SJCRH30 (cell line): ENCODE measurements around the gene MRPS30. TPM values are rescaled to one million over a fixed set of nuclear protein-coding genes. Genes with fewer than 3 reads are reported as not detected.
"Not testable (repeated sequence)": the region's sequence is repeated elsewhere in the genome, so short reads cannot be mapped to it uniquely, and the experiment has no call there.

ENCODE experiments used
- DNase-seq, 2 experiments: peaks; one replicate each; pipeline ENCODE4 v3.0.0-alpha.2; 2015 to 2020
- H3K27ac ChIP-seq: fragments of 250-450 bp; sonication (Bioruptor Pico); 2 replicates; pipeline ENCODE4 v1.5.1; 2020; ENCODE audit warnings: mild to moderate bottlenecking, moderate library complexity
- H3K27me3 ChIP-seq: fragments of 250-450 bp; sonication (Bioruptor Pico); 2 replicates; pipeline ENCODE4 v1.5.1; 2020; ENCODE audit warnings: mild to moderate bottlenecking, moderate library complexity
- H3K36me3 ChIP-seq: fragments of 250-450 bp; sonication (Bioruptor Pico); 2 replicates; pipeline ENCODE4 v1.5.1; 2020; ENCODE audit warnings: mild to moderate bottlenecking, moderate library complexity
- H3K4me1 ChIP-seq: fragments of 250-450 bp; sonication (Bioruptor Pico); 2 replicates; pipeline ENCODE4 v1.5.1; 2020; ENCODE audit warnings: mild to moderate bottlenecking, moderate library complexity
- H3K4me3 ChIP-seq: fragments of 250-450 bp; sonication (Bioruptor Pico); 2 replicates; pipeline ENCODE4 v1.5.1; 2020; ENCODE audit warnings: mild to moderate bottlenecking, moderate library complexity
- H3K9me3 ChIP-seq: fragments of 250-450 bp; sonication (Bioruptor Pico); replicated peaks from 2 replicates; pipeline ENCODE4 v1.5.1; 2020; ENCODE audit warnings: mild to moderate bottlenecking, moderate library complexity
- total RNA-seq: library from RNA; depleted of rRNA; stranded (reverse); fragments of >200 nt; shearing (Covaris generic); gene quantifications from 2 replicates; pipeline ENCODE4 v1.2.3, GENCODE V29; 2014; rRNA removed

MRPS30 gene
- total RNA-seq, result 92.0 and 102 TPM in 2 replicates

DNA sequence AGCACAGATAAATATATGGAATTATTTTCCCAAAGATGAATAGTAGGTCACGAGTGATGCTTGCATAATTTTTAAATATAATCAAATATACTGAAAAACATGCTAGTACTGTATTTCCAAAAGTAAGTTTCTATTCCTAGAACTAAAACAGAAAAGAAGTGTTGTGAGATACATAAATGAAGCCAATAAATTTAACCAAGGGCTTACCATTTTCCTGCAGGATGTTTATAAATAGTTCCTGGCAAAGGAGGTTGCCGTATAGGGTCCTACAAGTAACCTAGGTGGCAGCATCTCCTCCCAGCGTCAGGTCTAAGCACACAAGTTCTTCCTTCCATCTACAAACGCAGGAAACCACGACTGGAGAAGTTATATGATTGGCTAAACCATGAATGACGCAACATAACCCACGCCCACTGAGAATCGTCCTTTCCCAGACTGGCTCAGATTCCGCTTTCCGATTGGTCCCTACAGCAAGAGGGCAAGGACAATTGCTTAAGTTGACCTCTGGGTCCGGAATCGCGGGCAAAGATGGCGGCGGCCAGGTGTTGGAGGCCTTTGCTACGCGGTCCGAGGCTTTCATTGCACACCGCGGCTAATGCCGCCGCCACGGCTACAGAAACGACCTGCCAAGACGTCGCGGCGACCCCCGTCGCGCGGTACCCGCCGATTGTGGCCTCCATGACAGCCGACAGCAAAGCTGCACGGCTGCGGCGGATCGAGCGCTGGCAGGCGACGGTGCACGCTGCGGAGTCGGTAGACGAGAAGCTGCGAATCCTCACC, at the start of gene MRPS30:
Gene MRPS30 (plus strand): TSS at position 513 of the 780 bp plus-strand sequence. CDS start 16 bp downstream, at position 529.
- peak within 1 kb of the TSS; percentile 79 for H3K27ac ChIP-seq
- H3K36me3 ChIP-seq, result peaks cover 26% of the 10 kb centered on the region
- no peaks in the 10 kb centered on the region for H3K9me3 ChIP-seq
- H3K4me3 ChIP-seq, result peak within 1 kb of the TSS; percentile 91
- H3K27me3 ChIP-seq, result no peaks in the 10 kb centered on the region
- peak; percentile 96 to 99 for DNase-seq
- peaks cover 13% of the 10 kb centered on the region for H3K4me1 ChIP-seq

DNA sequence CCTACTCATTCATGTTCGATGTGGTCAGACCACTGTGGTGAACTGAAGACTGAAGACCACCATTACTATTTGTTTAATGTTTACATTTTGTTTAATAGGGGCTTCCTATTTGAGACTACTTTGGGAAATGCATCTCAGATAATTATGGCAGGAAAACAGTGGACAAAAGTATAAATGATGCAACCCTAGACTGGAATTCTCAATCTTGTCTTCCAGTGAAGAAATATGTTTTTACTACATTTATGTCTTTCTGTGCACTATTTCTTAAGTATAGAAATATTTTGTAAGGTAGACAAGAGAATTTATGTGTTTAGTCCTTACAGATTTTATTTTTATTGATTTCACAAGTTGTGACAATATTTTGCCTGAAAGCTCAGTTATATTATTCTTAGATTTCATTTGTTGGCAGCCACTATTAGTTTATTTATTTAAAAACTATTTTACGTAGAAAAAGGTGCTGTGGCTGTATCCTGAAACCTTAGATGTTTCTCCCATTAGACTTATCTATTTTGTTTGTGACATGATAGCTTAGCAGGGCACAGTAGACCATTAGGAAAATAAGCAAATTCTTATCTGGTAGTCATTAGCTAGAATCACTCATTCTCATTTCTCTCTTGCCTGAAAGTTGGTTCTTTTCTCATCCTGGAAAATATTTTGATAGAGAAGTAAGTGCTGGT, 39.4 kb upstream of the MRPS30 start:
- H3K27me3 ChIP-seq, result 0 out of 2 replicates have a peak, but pooled peaks cover 3% of the 10 kb centered on the region
- no peaks in the 10 kb centered on the region for H3K4me1 ChIP-seq
- H3K4me3 ChIP-seq, result no peak overlapping the region
- no peak for DNase-seq
- no peaks in the 10 kb centered on the region for H3K9me3 ChIP-seq
- no peaks in the 10 kb centered on the region for H3K36me3 ChIP-seq
- H3K27ac ChIP-seq, result no peak overlapping the region

DNA sequence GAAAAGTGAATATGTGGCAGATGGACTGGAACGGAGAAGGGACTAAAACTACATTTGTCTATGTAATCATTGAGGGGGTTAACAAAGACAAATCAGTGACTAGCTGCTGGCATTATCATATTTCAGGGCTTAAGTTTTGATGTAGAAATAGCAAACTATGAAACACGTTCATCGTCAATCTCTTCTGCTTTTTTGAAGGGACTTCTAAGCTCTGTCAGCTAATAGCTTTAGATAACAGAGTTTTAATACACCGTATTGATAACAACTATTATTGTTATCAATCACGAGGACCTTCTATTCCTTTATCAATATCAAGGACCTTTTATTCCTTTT, 38.9 kb upstream of the MRPS30 start:
- Histone ChIP-seq H3K4me1 (no peaks in the 10 kb centered on the region), H3K4me3 (no peak overlapping the region), H3K27ac (no peak overlapping the region), H3K9me3 (no peaks in the 10 kb centered on the region), H3K36me3 (no peaks in the 10 kb centered on the region), H3K27me3 (0 out of 2 replicates have a peak, but pooled peaks cover 3% of the 10 kb centered on the region)
- DNase-seq, result no peak

DNA sequence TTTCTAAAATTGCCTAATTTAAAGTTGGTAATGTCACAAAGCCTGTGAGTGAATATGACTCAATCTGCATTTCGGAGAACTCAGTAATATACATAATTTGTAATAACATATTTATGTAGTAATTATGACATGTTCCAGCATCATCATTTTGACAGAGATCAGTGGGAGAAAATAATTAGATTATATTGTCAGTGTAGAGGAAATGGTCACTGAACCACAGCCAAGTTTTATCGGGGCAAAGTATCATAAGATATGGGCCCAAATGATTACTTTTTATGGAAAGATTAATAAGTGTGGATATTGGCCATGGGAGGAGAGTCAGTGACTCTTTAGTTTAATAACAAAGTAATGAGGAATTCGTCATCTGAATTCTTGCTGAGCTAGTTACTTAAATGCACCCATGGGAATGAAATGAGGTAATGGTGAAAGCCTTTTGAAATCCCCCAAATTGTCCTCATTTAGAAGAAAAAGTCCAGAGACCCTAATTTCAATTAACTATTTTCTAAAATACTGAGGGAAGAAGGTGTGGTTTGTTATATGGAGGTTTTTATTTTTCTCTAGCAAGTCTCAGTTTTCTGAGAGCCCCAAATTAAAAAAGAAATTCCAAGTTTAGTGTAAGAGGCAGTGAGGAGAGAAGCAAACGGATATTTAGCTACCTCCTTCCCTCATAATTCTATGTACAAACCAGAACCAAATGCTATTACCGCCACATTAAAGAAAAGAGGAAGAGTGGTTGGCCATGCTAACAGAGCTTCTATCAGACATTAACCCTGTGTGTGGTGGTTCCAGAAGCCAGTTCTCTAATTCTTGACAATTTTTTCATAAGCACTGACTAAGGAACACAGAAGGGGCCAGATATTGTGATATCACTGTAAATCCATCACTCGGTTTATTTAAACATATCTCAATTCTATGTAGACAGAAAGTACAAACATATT, 37.7 kb upstream of the MRPS30 start:
- DNase-seq, result no peak
- H3K27me3 ChIP-seq, result 0 out of 2 replicates have a peak, but pooled peaks cover 3% of the 10 kb centered on the region

DNA sequence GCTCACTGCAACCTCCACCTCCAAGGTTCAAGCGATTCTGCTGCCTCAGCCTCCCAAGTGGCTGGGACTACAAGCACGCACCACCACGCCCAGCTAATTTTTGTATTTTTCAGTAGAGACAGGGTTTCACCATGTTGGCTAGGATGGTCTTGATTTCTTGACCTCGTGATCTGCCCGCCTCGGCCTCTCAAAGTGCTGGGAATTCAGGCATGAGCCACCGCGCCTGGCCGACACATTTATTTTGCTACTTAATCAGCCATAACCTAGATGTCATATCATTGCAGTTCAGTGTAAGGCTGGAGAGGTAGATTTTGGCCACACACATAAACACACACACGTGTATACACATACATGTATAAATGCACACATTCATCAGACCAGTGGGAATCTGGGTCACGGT, 36.4 kb upstream of the MRPS30 start:
- H3K27me3 ChIP-seq, DNase-seq, H3K4me3 ChIP-seq, H3K9me3 ChIP-seq, H3K4me1 ChIP-seq, H3K36me3 ChIP-seq, H3K27ac ChIP-seq: not testable (repeated sequence)

More for the DNA sequence above, 37.7 kb upstream of the MRPS30 start:
- Histone ChIP-seq H3K4me1 (no peaks in the 10 kb centered on the region), H3K4me3 (no peak overlapping the region), H3K27ac (no peak overlapping the region), H3K9me3 (no peaks in the 10 kb centered on the region), H3K36me3 (no peaks in the 10 kb centered on the region)

DNA sequence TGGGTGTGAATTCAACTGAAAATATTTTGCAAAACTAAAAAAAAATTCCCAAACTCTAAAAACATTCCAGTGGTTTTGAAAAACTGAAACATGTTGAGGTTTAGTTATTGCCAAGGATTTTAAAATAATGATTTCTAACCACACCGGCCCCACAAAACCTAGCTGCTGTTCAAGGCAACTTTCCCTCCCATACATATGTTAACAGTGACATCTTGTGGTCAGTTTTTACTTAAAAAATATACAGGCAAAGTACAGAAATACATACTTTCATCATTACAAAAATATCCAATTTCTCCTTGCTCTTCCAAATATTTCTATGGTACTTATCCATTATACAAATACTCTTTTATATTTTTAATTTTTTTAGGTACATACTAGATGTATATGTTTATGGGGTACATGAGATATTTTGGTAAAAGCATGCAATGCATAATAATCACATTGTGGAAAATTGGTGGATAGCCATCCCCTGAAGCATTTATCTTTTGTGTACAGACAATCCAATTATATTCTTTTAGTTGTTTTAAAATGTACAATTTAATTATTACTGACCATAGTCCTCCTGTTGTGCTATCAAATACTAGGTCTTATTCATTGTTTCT, 34.4 kb upstream of the MRPS30 start:
- Histone ChIP-seq H3K4me1 (no peaks in the 10 kb centered on the region), H3K36me3 (no peaks in the 10 kb centered on the region), H3K27me3 (0 out of 2 replicates have a peak, but pooled peaks cover 3% of the 10 kb centered on the region), H3K27ac (no peak overlapping the region), H3K9me3 (no peaks in the 10 kb centered on the region), H3K4me3 (no peak overlapping the region)
- DNase-seq, result peak in 1 of 2 experiments; percentile 67

DNA sequence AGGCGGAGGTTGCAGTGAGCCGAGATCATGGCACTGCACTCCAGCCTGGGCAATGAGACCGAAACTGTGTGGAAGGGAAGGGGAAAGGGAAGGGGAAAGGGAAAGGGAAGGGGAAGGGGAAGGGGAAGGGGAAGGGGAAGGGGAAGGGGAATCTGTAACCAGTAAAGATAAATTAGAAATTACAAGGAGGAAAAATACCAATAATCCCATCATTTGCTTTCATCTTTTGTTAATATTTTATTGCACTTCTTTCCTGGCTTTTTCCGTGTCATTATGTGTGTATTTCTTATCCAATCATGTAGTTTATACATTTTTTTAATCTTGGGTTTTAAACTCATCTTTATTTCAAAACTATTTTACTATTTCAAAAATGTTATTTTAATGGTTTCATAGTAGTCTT, 29.6 kb upstream of the MRPS30 start:
- Histone ChIP-seq H3K27ac (no peak overlapping the region), H3K9me3 (no peaks in the 10 kb centered on the region), H3K4me1 (no peaks in the 10 kb centered on the region), H3K4me3 (no peak overlapping the region), H3K27me3 (no peaks in the 10 kb centered on the region), H3K36me3 (no peaks in the 10 kb centered on the region)
- DNase-seq, result no peak

DNA sequence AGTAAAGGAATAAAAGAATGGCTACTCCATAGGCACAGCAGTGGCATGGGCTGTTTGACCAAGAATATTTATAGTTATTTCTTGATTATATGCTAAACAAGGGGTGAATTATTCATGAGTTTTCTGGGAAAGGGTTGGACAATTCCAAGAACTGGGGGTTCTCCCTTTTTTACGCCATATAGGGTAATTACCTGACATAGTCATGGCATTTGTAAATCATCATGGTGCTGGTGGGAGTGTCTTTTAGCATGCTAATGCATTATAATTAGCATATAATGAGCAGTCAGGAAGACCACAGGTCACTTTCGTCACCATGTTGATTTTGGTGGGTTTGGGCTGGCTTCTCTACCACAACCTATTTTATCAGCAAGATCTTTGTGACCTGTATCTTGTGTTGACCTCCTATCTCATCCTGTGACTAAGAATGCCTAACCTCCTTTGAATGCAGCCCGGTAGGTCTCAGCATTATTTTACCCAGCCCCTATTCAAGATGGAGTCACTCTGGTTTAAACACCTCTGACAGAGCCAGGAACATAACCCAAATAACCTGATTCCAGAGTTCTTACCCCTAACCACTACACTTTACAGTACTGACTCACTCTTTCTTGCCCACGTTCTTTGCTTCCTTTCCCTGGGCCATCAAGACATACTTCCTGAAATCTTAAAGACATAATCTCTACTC, 25.0 kb upstream of the MRPS30 start:
- Histone ChIP-seq H3K36me3 (no peaks in the 10 kb centered on the region), H3K4me1 (no peaks in the 10 kb centered on the region), H3K9me3 (no peaks in the 10 kb centered on the region), H3K27ac (no peak overlapping the region), H3K27me3 (no peaks in the 10 kb centered on the region), H3K4me3 (no peak overlapping the region)
- DNase-seq, result no peak

DNA sequence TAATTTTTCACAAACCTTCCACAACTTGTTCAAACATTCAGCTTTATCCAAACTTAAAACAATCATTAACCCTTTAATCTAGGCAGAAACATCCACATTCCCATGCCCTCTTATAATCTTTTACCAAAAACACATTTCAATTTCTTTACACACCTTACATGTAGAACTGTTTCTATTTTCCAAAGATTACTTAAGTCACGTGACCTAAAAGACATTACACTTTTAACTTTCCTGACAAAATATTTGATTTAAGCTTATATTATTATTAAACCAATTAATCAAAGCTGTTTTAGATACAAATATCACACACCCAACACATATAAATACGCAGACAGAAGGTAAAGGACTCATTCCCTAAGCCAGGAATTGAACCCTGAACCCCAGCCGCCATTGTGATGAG, 21.0 kb upstream of the MRPS30 start:
- Histone ChIP-seq H3K27ac (no peak overlapping the region), H3K36me3 (no peaks in the 10 kb centered on the region), H3K9me3 (0 out of 2 replicates have a peak, but pooled peaks cover 3% of the 10 kb centered on the region), H3K4me1 (no peaks in the 10 kb centered on the region), H3K27me3 (no peaks in the 10 kb centered on the region), H3K4me3 (no peak overlapping the region)
- no peak for DNase-seq

DNA sequence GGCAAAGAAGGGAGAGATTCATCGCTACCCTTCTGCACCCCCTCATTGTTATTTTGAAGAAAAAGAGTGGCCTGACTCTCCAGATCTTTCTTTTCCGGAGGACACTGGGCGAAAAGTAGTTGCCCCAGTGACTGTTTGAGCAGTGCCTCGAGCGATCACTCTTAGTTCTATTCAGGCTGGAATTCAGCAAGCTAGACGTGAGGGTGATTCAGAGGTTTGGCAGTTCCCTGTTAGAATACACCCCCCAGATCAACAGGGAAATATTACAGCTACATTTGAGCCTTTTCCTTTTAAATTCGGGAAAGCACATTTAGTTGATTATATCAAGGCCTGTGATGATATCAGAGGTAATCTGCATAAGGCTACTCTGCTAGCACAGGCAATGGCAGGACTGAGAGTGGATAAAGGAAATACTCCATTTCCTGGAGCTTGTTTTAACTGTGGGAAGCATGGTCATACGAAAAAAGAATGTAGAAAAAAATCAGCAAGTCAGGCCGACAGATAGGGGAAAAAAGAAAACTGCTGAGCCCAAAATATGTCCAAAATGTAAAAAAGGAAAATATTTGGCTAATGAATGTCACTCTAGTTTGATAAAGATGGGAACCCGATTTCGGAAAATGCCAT, 19.3 kb upstream of the MRPS30 start:
- H3K36me3 ChIP-seq, H3K27me3 ChIP-seq, H3K27ac ChIP-seq, H3K4me1 ChIP-seq, DNase-seq, H3K4me3 ChIP-seq: not testable (repeated sequence)
- peaks cover 11% of the 10 kb centered on the region for H3K9me3 ChIP-seq

DNA sequence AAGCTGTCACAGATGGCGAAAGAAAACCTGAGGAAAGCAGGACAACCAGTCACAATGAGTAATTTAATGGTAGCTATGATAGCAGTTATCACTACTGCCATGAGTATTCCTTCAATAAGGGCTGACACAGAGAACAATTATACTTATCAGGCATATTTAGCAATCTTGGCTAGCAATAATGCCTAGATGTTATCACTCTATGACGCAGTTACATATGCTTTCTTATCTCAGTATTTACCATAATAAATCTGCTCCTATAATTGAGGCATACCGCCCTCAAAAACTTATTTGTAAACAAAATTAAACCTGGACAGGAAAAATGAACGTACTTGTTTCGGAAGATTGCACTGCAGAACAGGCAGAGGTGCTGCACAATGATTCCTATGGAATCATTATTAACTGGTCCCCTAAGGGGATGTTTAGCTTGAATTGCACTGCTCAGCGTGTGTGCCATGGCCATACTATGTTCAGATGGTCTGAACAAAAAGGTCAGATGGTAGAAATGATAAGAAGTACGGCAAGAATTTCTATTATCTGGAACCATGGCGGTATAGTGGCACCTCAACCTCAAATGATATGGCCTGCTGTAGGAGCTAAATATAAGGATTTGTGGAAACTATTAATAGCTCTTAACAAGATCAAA, 16.6 kb upstream of the MRPS30 start:
- DNase-seq, H3K4me3 ChIP-seq, H3K27me3 ChIP-seq: not testable (repeated sequence)

DNA sequence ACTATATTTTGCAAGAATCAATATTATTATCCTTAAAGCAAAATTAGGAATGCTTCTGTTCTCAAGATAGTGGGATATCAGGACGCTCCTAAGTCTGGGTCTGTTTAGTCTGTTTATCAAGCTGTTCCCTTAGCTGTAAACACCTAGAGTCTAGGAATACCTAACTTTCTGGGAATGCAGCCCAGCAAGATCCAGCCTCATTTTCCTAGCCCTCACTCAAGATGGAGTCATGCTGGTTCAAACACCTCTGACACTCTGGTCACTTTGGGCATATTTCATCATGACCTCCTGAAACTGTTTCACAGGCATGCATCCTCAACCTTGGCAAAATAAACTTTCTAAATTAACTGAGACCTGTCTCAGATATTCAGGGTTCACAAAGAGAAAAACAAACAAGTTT, 14.4 kb upstream of the MRPS30 start:
- Histone ChIP-seq H3K4me1 (no peaks in the 10 kb centered on the region), H3K27me3 (no peaks in the 10 kb centered on the region), H3K9me3 (peaks cover 18% of the 10 kb centered on the region), H3K36me3 (no peaks in the 10 kb centered on the region), H3K4me3 (no peak overlapping the region), H3K27ac (no peak overlapping the region)
- no peak for DNase-seq

More for the DNA sequence above, 16.6 kb upstream of the MRPS30 start:
- not testable (repeated sequence) for H3K27ac ChIP-seq, H3K4me1 ChIP-seq, H3K36me3 ChIP-seq
- peaks cover 18% of the 10 kb centered on the region for H3K9me3 ChIP-seq

DNA sequence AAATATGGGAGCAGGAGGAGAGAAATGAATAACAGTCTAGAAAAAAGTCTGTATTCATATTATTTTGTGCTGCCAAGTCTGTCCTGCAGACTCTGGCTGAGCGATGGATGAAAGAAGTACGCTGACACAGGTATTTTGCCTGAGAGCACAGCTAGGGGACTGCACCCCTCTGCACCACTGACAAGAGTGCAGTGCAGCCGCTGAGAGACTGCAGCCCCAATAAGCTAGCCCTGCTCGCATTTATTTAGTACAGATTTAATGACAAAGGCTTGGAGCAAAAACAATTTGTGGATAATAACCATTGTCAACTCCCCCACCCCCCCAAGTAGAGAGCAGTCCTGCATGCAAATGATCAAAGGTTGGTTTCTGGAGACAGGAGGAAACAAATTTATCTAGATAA, 13.3 kb upstream of the MRPS30 start:
- H3K4me3 ChIP-seq, result no peak overlapping the region
- no peaks in the 10 kb centered on the region for H3K36me3 ChIP-seq
- peaks cover 18% of the 10 kb centered on the region for H3K9me3 ChIP-seq
- no peaks in the 10 kb centered on the region for H3K27me3 ChIP-seq
- H3K4me1 ChIP-seq, result no peaks in the 10 kb centered on the region
- peak in 1 of 2 experiments; percentile 4 for DNase-seq
- H3K27ac ChIP-seq, result no peak overlapping the region
